ENCODE results near the gene LOXL4.

- TF ChIP-seq CTCF (IDR thresholded peaks at IDR 0.05): no peak
- TF ChIP-seq EZH2 (IDR thresholded peaks at IDR 0.05; ENCODE audit: borderline replicate concordance, insufficient read depth, low read depth, low read length, poor library complexity, severe bottlenecking): no peak
These were observed 54.3 kb downstream of the LOXL4 start for GRCh38 chr10:98213740-98214139.

All from B cell (primary cell).